Measurements from ENCODE around the gene MAML3.

GRCh38 chr4:140012688-140013486, 141.1 kb downstream of the MAML3 start:
- TF ChIP-seq SIN3A (IDR thresholded peaks at IDR 0.05; ENCODE audit: borderline replicate concordance, insufficient read depth, low read length) (no peak), TAF1 (IDR thresholded peaks at IDR 0.05; ENCODE audit: borderline replicate concordance, insufficient read depth, low read length) (no peak), REST (IDR thresholded peaks at IDR 0.05; ENCODE audit: insufficient read depth in 1 of 2, low read depth in 2 of 2, low read length in 2 of 2) (no peak), POLR2AphosphoS5 (IDR thresholded peaks at IDR 0.05; ENCODE audit: low read depth, low read length) (no peak)
